Cardiac muscle cell (in vitro differentiated cells and primary cell): ENCODE measurements around the gene ALDH3A2. TPM values are rescaled to one million over a fixed set of nuclear protein-coding genes. Genes with fewer than 3 reads are reported as not detected.

Experiments used
- DNase-seq, 2 donors: peaks; one replicate each; pipeline versions ENCODE4 v3.0.0 to v3.0.0-alpha.2; 2010 to 2017; ENCODE audit warnings: low read depth in 1 of 2, low spot score in 1 of 2
- H3K27ac ChIP-seq: fragments of 200-600 bp; sonication (generic); 2 replicates; pipeline ENCODE4 v1.5.1; 2016
- H3K27me3 ChIP-seq: fragments of 200-600 bp; sonication (generic); 2 replicates; pipeline ENCODE4 v1.6.0; 2016; ENCODE audit warnings: control low read depth
- H3K36me3 ChIP-seq: fragments of 200-600 bp; sonication (generic); 2 replicates; pipeline ENCODE4 v1.5.1; 2016; ENCODE audit warnings: control low read depth
- H3K4me1 ChIP-seq: fragments of 200-600 bp; sonication (generic); 2 replicates; pipeline ENCODE4 v1.8.1; 2017; ENCODE audit warnings: low read depth, mild to moderate bottlenecking, mixed run types
- H3K4me3 ChIP-seq: fragments of 200-600 bp; sonication (generic); 2 replicates; pipeline ENCODE4 v1.5.1; 2016; ENCODE audit warnings: mild to moderate bottlenecking
- H3K9me3 ChIP-seq: fragments of 200-600 bp; sonication (generic); 2 replicates; pipeline ENCODE4 v1.5.1; 2017; ENCODE audit warnings: low read depth, mild to moderate bottlenecking, control low read depth
- polyA plus RNA-seq: library from polyadenylated mRNA; unstranded; fragments of >200 nt; fragmentation: Nextera tagmentation; extraction: Ambion mirVana; gene quantifications from 2 replicates; pipeline ENCODE4 v1.2.1, GENCODE V29; 2016
- total RNA-seq: library from RNA; depleted of rRNA; stranded (reverse); fragments of >200 nt; gene quantifications from 2 replicates; pipeline ENCODE4 v1.2.3, GENCODE V29; 2016
- TF ChIP-seq, protein P1 (sequence below): IDR thresholded peaks from 2 replicates; pipeline ENCODE4 v1.5.1; 2012; ENCODE audit warnings: low read depth, mild to moderate bottlenecking, low read length

Gene ALDH3A2
- total and polyA plus RNA-seq, 2 experiments from 2014 or later = 75.2 to 123 TPM

- Histone ChIP-seq H3K27ac (no peak overlapping the region), H3K36me3 (no peaks in the 10 kb centered on the region), H3K9me3 (no peaks in the 10 kb centered on the region), H3K4me3 (no peak overlapping the region), H3K27me3 (no peaks in the 10 kb centered on the region), H3K4me1 (peaks cover 2% of the 10 kb centered on the region)
- TF ChIP-seq, protein P1, sequence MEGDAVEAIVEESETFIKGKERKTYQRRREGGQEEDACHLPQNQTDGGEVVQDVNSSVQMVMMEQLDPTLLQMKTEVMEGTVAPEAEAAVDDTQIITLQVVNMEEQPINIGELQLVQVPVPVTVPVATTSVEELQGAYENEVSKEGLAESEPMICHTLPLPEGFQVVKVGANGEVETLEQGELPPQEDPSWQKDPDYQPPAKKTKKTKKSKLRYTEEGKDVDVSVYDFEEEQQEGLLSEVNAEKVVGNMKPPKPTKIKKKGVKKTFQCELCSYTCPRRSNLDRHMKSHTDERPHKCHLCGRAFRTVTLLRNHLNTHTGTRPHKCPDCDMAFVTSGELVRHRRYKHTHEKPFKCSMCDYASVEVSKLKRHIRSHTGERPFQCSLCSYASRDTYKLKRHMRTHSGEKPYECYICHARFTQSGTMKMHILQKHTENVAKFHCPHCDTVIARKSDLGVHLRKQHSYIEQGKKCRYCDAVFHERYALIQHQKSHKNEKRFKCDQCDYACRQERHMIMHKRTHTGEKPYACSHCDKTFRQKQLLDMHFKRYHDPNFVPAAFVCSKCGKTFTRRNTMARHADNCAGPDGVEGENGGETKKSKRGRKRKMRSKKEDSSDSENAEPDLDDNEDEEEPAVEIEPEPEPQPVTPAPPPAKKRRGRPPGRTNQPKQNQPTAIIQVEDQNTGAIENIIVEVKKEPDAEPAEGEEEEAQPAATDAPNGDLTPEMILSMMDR = no peak
- no peak for DNase-seq
Observed at GRCh38 chr17:19630035-19630434, 18.5 kb upstream of the ALDH3A2 start.

DNA sequence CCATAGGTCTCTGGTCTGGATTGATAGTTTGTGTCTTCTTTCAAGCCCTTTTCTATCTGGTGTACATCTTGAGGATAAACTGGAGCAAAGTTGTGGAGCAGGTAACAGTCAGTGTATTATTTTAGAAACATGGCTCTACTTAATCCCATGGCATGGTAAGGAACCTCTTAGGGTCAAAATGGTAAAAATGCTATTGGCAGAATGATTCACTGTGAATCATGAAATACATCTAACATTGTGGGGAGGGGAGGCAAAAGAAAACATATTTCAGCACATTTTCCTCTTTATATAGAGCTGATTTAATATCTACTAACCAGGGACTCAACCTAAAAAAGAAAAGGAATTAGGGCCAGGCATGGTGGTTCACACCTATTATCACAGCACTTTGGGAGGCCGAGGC is 17.9 kb upstream of the ALDH3A2 start:
- H3K4me1 ChIP-seq = no peaks in the 10 kb centered on the region
- H3K4me3 ChIP-seq = no peak overlapping the region
- TF ChIP-seq, protein P1 = no peak
- H3K36me3 ChIP-seq = no peaks in the 10 kb centered on the region
- H3K27me3 ChIP-seq = no peaks in the 10 kb centered on the region
- H3K9me3 ChIP-seq = no peaks in the 10 kb centered on the region
- no peak overlapping the region for H3K27ac ChIP-seq
- DNase-seq = no peak

DNA sequence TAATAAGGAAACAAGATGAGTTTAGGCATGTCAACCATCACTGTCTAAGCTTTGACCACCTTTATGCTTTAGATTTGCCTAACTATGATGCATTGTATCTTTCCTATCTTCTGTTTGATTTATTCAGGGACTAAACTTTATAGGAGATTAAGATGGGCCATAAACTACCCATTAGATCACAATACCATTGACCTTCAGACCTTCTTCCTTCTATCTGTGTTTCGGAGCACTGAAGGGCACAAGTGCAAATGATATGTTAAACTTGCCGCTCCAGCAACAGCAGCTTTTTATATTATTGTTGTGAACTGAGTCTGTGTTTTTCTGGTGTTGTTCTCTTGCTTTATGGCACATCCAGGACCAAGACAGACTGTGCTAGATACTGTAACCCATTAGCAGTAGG is 16.6 kb upstream of the ALDH3A2 start:
- Histone ChIP-seq H3K36me3 (no peaks in the 10 kb centered on the region), H3K4me1 (no peaks in the 10 kb centered on the region), H3K4me3 (no peak overlapping the region), H3K9me3 (no peaks in the 10 kb centered on the region), H3K27me3 (no peaks in the 10 kb centered on the region), H3K27ac (no peak overlapping the region)
- TF ChIP-seq, protein P1 = no peak
- no peak for DNase-seq

GRCh38 chr17:19641687-19642372 is 6.7 kb upstream of the ALDH3A2 start:
- H3K36me3 ChIP-seq = no peaks in the 10 kb centered on the region
- H3K4me3 ChIP-seq = no peak overlapping the region
- no peaks in the 10 kb centered on the region for H3K9me3 ChIP-seq
- no peaks in the 10 kb centered on the region for H3K27me3 ChIP-seq
- H3K27ac ChIP-seq = no peak overlapping the region
- TF ChIP-seq, protein P1 = no peak
- H3K4me1 ChIP-seq = peaks cover 11% of the 10 kb centered on the region
- DNase-seq = no peak

- Histone ChIP-seq H3K4me3 (no peak overlapping the region), H3K36me3 (no peaks in the 10 kb centered on the region), H3K27me3 (no peaks in the 10 kb centered on the region), H3K4me1 (peaks cover 16% of the 10 kb centered on the region), H3K9me3 (no peaks in the 10 kb centered on the region), H3K27ac (no peak overlapping the region)
- TF ChIP-seq, protein P1 = no peak
- DNase-seq = no peak
Observed at GRCh38 chr17:19642373-19642893, 6.1 kb upstream of the ALDH3A2 start.
